ENCODE measurements around the gene PPP4R4.

PPP4R4 gene

GRCh38 chr14:94165744-94166143, 8.4 kb upstream of the PPP4R4 start:
- 78% methylated on average over 3 of the region's 3 CpGs for WGBS
- no peak overlapping the region for H2BK12ac ChIP-seq (ENCODE audit: low read length in 2 of 2)
- H2BK120ac ChIP-seq (ENCODE audit: low read depth, low read length), result no peak overlapping the region
- H2BK5ac ChIP-seq (ENCODE audit: low read depth, low read length, poor library complexity, severe bottlenecking), result no peak overlapping the region
- H3K23ac ChIP-seq (ENCODE audit: low read length in 2 of 2), result no peak overlapping the region
- H3K4me2 ChIP-seq (ENCODE audit: low read length, poor library complexity, severe bottlenecking), result no peak overlapping the region
- H2BK15ac ChIP-seq (ENCODE audit: low read depth, poor library complexity, severe bottlenecking), result no peak overlapping the region
- H3K4me3 ChIP-seq (ENCODE audit: insufficient read depth in 1 of 2, low read depth in 1 of 2, low read length in 2 of 2), result no peak overlapping the region
- no peak overlapping the region for H3K27ac ChIP-seq (ENCODE audit: low read length, poor library complexity, severe bottlenecking)
- no peak overlapping the region for H2AK5ac ChIP-seq (ENCODE audit: low read length, severe bottlenecking)
- no peak overlapping the region for H3K18ac ChIP-seq (ENCODE audit: low read depth in 1 of 2, low read length in 2 of 2)
- no peak overlapping the region for H4K91ac ChIP-seq (ENCODE audit: low read length)
- H3K9ac ChIP-seq (ENCODE audit: low read length), result no peak overlapping the region
- H3K4ac ChIP-seq (ENCODE audit: low read depth in 1 of 2, low read length in 2 of 2), result no peak overlapping the region
- H3K4me1 ChIP-seq (ENCODE audit: control insufficient read depth, insufficient read depth, low read depth, low read length), result no peaks in the 10 kb centered on the region
- H3K36me3 ChIP-seq (ENCODE audit: control insufficient read depth in 1 of 2, insufficient read depth in 2 of 2, low read depth in 1 of 2, low read length in 2 of 2), result no peaks in the 10 kb centered on the region
- H3K79me1 ChIP-seq (replicated peaks; ENCODE audit: low read length, poor library complexity, severe bottlenecking), result no peaks in the 10 kb centered on the region
- no peak for DNase-seq
- no peak overlapping the region for H4K8ac ChIP-seq (ENCODE audit: low read length)
- H3K9me3 ChIP-seq (ENCODE audit: control insufficient read depth, low read length), result no peaks in the 10 kb centered on the region
- peaks cover 21 to 38% of the 10 kb centered on the region in 2 experiments for H3K27me3 ChIP-seq (ENCODE audit: control insufficient read depth in 1 of 2, insufficient read depth in 1 of 2, low read length in 2 of 2)
- no peak overlapping the region for H3K14ac ChIP-seq (ENCODE audit: low read length in 2 of 2)
- H2AFZ ChIP-seq (ENCODE audit: low read depth, low read length), result no peak overlapping the region

GRCh38 chr14:94170136-94170535, 4.0 kb upstream of the PPP4R4 start:
- no peak for DNase-seq
- Histone ChIP-seq H3K27me3 (ENCODE audit: control insufficient read depth in 1 of 2, insufficient read depth in 1 of 2, low read length in 2 of 2) (peaks cover 18% of the 10 kb centered on the region in 2 experiments), H4K91ac (ENCODE audit: low read length) (no peak overlapping the region), H3K4me2 (ENCODE audit: low read length, poor library complexity, severe bottlenecking) (no peak overlapping the region), H2BK12ac (ENCODE audit: low read length in 2 of 2) (no peak overlapping the region), H2BK120ac (ENCODE audit: low read depth, low read length) (no peak overlapping the region), H3K27ac (ENCODE audit: low read length, poor library complexity, severe bottlenecking) (no peak overlapping the region), H3K4me1 (ENCODE audit: control insufficient read depth, insufficient read depth, low read depth, low read length) (peaks cover 12% of the 10 kb centered on the region), H2AFZ (ENCODE audit: low read depth, low read length) (no peak overlapping the region), H3K36me3 (ENCODE audit: control insufficient read depth in 1 of 2, insufficient read depth in 2 of 2, low read depth in 1 of 2, low read length in 2 of 2) (no peaks in the 10 kb centered on the region), H3K79me1 (replicated peaks; ENCODE audit: low read length, poor library complexity, severe bottlenecking) (no peaks in the 10 kb centered on the region), H3K23ac (ENCODE audit: low read length in 2 of 2) (no peak overlapping the region), H3K9me3 (ENCODE audit: control insufficient read depth, low read length) (no peaks in the 10 kb centered on the region), H3K9ac (ENCODE audit: low read length) (no peak overlapping the region), H4K8ac (ENCODE audit: low read length) (no peak overlapping the region), H3K4ac (ENCODE audit: low read depth in 1 of 2, low read length in 2 of 2) (no peak overlapping the region), H3K4me3 (ENCODE audit: insufficient read depth in 1 of 2, low read depth in 1 of 2, low read length in 2 of 2) (no peak overlapping the region), H2AK5ac (ENCODE audit: low read length, severe bottlenecking) (no peak overlapping the region), H3K18ac (ENCODE audit: low read depth in 1 of 2, low read length in 2 of 2) (no peak overlapping the region), H3K14ac (ENCODE audit: low read length in 2 of 2) (no peak overlapping the region), H2BK15ac (ENCODE audit: low read depth, poor library complexity, severe bottlenecking) (no peak overlapping the region), H2BK5ac (ENCODE audit: low read depth, low read length, poor library complexity, severe bottlenecking) (no peak overlapping the region)
- WGBS, result 89% methylated on average over 6 of the region's 6 CpGs

- H3K4ac ChIP-seq (ENCODE audit: low read depth in 1 of 2, low read length in 2 of 2), result no peak overlapping the region
- no peak overlapping the region for H2BK12ac ChIP-seq (ENCODE audit: low read length in 2 of 2)
- no peak overlapping the region for H3K4me3 ChIP-seq (ENCODE audit: insufficient read depth in 1 of 2, low read depth in 1 of 2, low read length in 2 of 2)
- H3K9me3 ChIP-seq (ENCODE audit: control insufficient read depth, low read length), result no peaks in the 10 kb centered on the region
- no peak for DNase-seq
- no peaks in the 10 kb centered on the region for H3K36me3 ChIP-seq (ENCODE audit: control insufficient read depth in 1 of 2, insufficient read depth in 2 of 2, low read depth in 1 of 2, low read length in 2 of 2)
- peak overlapping the region; percentile 11 for H3K9ac ChIP-seq (ENCODE audit: low read length)
- H3K4me2 ChIP-seq (ENCODE audit: low read length, poor library complexity, severe bottlenecking), result no peak overlapping the region
- no peak overlapping the region for H3K27ac ChIP-seq (ENCODE audit: low read length, poor library complexity, severe bottlenecking)
- H3K14ac ChIP-seq (ENCODE audit: low read length in 2 of 2), result no peak overlapping the region
- H3K4me1 ChIP-seq (ENCODE audit: control insufficient read depth, insufficient read depth, low read depth, low read length), result peaks cover 14% of the 10 kb centered on the region
- H3K18ac ChIP-seq (ENCODE audit: low read depth in 1 of 2, low read length in 2 of 2), result no peak overlapping the region
- H2BK5ac ChIP-seq (ENCODE audit: low read depth, low read length, poor library complexity, severe bottlenecking), result no peak overlapping the region
- H2AK5ac ChIP-seq (ENCODE audit: low read length, severe bottlenecking), result no peak overlapping the region
- H2BK120ac ChIP-seq (ENCODE audit: low read depth, low read length), result no peak overlapping the region
- H3K23ac ChIP-seq (ENCODE audit: low read length in 2 of 2), result no peak overlapping the region
- H3K27me3 ChIP-seq (ENCODE audit: control insufficient read depth in 1 of 2, insufficient read depth in 1 of 2, low read length in 2 of 2), result peaks cover 18 to 21% of the 10 kb centered on the region in 2 experiments
- no peaks in the 10 kb centered on the region for H3K79me1 ChIP-seq (replicated peaks; ENCODE audit: low read length, poor library complexity, severe bottlenecking)
- no peak overlapping the region for H2BK15ac ChIP-seq (ENCODE audit: low read depth, poor library complexity, severe bottlenecking)
- H4K8ac ChIP-seq (ENCODE audit: low read length), result no peak overlapping the region
- WGBS, result 58% methylated on average over 1 of the region's 3 CpGs
- no peak overlapping the region for H4K91ac ChIP-seq (ENCODE audit: low read length)
- no peak overlapping the region for H2AFZ ChIP-seq (ENCODE audit: low read depth, low read length)
These were observed 2.9 kb upstream of the PPP4R4 start for GRCh38 chr14:94171208-94171607.

GRCh38 chr14:94172545-94172944, 1.6 kb upstream of the PPP4R4 start:
- Histone ChIP-seq H2BK5ac (ENCODE audit: low read depth, low read length, poor library complexity, severe bottlenecking) (no peak overlapping the region), H2BK120ac (ENCODE audit: low read depth, low read length) (no peak overlapping the region), H3K14ac (ENCODE audit: low read length in 2 of 2) (no peak overlapping the region), H3K79me1 (replicated peaks; ENCODE audit: low read length, poor library complexity, severe bottlenecking) (no peaks in the 10 kb centered on the region), H3K18ac (ENCODE audit: low read depth in 1 of 2, low read length in 2 of 2) (no peak overlapping the region), H3K4me1 (ENCODE audit: control insufficient read depth, insufficient read depth, low read depth, low read length) (peaks cover 14% of the 10 kb centered on the region), H3K36me3 (ENCODE audit: control insufficient read depth in 1 of 2, insufficient read depth in 2 of 2, low read depth in 1 of 2, low read length in 2 of 2) (no peaks in the 10 kb centered on the region), H3K4me2 (ENCODE audit: low read length, poor library complexity, severe bottlenecking) (no peak overlapping the region), H2AK5ac (ENCODE audit: low read length, severe bottlenecking) (no peak overlapping the region), H2BK12ac (ENCODE audit: low read length in 2 of 2) (no peak overlapping the region), H3K27me3 (ENCODE audit: control insufficient read depth in 1 of 2, insufficient read depth in 1 of 2, low read length in 2 of 2) (peaks cover 7 to 18% of the 10 kb centered on the region in 2 experiments), H3K27ac (ENCODE audit: low read length, poor library complexity, severe bottlenecking) (no peak overlapping the region), H3K4me3 (ENCODE audit: insufficient read depth in 1 of 2, low read depth in 1 of 2, low read length in 2 of 2) (no peak overlapping the region), H3K4ac (ENCODE audit: low read depth in 1 of 2, low read length in 2 of 2) (no peak overlapping the region), H3K9ac (ENCODE audit: low read length) (no peak overlapping the region), H3K23ac (ENCODE audit: low read length in 2 of 2) (no peak overlapping the region), H4K8ac (ENCODE audit: low read length) (no peak overlapping the region), H4K91ac (ENCODE audit: low read length) (no peak overlapping the region), H2BK15ac (ENCODE audit: low read depth, poor library complexity, severe bottlenecking) (no peak overlapping the region), H3K9me3 (ENCODE audit: control insufficient read depth, low read length) (no peaks in the 10 kb centered on the region), H2AFZ (ENCODE audit: low read depth, low read length) (no peak overlapping the region)
- WGBS, result 100% methylated on average over 3 of the region's 5 CpGs
- no peak for DNase-seq

All from mesenchymal stem cell (in vitro differentiated cells and primary cell).